ENCODE results near the gene GRIK3.

DNA sequence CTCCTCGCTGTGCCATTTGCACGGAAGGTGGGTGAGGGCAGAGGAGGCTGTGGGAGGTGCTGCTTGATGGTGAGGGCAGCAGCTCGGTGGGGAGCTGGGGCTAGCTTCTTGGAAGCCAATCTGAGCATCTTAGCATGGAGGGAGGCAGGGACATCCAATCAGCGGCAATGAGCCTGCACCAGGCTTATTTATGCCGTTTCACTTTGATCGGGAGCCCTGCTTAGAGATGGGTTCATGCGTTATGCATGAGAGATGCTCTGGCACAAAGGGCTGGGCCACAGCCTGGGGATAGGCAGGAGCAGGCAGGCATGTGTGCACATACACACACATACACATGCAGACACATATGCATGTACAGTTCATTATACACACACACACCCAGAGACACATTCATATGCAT lies 220.2 kb downstream of the GRIK3 start:
- TF ChIP-seq, protein P1, sequence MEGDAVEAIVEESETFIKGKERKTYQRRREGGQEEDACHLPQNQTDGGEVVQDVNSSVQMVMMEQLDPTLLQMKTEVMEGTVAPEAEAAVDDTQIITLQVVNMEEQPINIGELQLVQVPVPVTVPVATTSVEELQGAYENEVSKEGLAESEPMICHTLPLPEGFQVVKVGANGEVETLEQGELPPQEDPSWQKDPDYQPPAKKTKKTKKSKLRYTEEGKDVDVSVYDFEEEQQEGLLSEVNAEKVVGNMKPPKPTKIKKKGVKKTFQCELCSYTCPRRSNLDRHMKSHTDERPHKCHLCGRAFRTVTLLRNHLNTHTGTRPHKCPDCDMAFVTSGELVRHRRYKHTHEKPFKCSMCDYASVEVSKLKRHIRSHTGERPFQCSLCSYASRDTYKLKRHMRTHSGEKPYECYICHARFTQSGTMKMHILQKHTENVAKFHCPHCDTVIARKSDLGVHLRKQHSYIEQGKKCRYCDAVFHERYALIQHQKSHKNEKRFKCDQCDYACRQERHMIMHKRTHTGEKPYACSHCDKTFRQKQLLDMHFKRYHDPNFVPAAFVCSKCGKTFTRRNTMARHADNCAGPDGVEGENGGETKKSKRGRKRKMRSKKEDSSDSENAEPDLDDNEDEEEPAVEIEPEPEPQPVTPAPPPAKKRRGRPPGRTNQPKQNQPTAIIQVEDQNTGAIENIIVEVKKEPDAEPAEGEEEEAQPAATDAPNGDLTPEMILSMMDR (IDR thresholded peaks at IDR 0.05; ENCODE audit: low read depth, low read length, poor library complexity, severe bottlenecking) = no peak
- TF ChIP-seq EZH2phosphoT487 (IDR thresholded peaks at IDR 0.05; ENCODE audit: borderline replicate concordance, low read length) = no peak

Measured in DOHH2 (cell line).